ENCODE measurements around the gene CD99L2.

- no peak for TF ChIP-seq EZH2phosphoT487 (IDR thresholded peaks at IDR 0.05; ENCODE audit: insufficient read depth, low read depth)
- TF ChIP-seq EZH2 (IDR thresholded peaks at IDR 0.05; ENCODE audit: insufficient read depth, poor library complexity, severe bottlenecking), result no peak
These were observed 121.0 kb downstream of the CD99L2 start for GRCh38 chrX:150777328-150777992.

All from GM23248 (cell line).